ENCODE results near the gene MEIS1.
"Not testable (repeated sequence)": the region's sequence is repeated elsewhere in the genome, so short reads cannot be mapped to it uniquely, and the experiment has no call there.

Gene MEIS1

GRCh38 chr2:66434679-66435548, at the start of gene MEIS1:
Gene MEIS1 (plus strand): TSS chr2:66435125. CDS start chr2:66435857, 732 bp downstream.
- DNase-seq (ENCODE audit: low read depth) = peak; percentile 94
- in situ Hi-C loops (cut with HindIII; ENCODE audit: low sequenced_read_pairs) = loop anchor here (25.0 kb wide), 2 partner anchors 427 to 1602 kb away; no protein-coding TSS in a partner anchor
- no peak for TF ChIP-seq CTCF (IDR thresholded peaks at IDR 0.05; ENCODE audit: low read depth, low read length, missing control alignments)
- peak within 1 kb of the TSS; percentile 70 for H3K4me3 ChIP-seq (ENCODE audit: low read depth, low read length)

- no peak for DNase-seq (ENCODE audit: low read depth)
- H3K4me3 ChIP-seq (ENCODE audit: low read depth, low read length) = no peak overlapping the region
- in situ Hi-C loops (cut with HindIII; ENCODE audit: low sequenced_read_pairs) = no loop called here
- TF ChIP-seq CTCF (IDR thresholded peaks at IDR 0.05; ENCODE audit: low read depth, low read length, missing control alignments) = no peak
Observed at GRCh38 chr2:66387016-66387753, 47.7 kb upstream of the MEIS1 start.

GRCh38 chr2:66389651-66390131, 45.2 kb upstream of the MEIS1 start:
- in situ Hi-C loops (cut with HindIII; ENCODE audit: low sequenced_read_pairs) = no loop called here
- H3K4me3 ChIP-seq (ENCODE audit: low read depth, low read length) = no peak overlapping the region
- DNase-seq (ENCODE audit: low read depth) = no peak
- no peak for TF ChIP-seq CTCF (IDR thresholded peaks at IDR 0.05; ENCODE audit: low read depth, low read length, missing control alignments)

GRCh38 chr2:66390152-66390551, 44.8 kb upstream of the MEIS1 start:
- TF ChIP-seq CTCF (IDR thresholded peaks at IDR 0.05; ENCODE audit: low read depth, low read length, missing control alignments) = no peak
- H3K4me3 ChIP-seq (ENCODE audit: low read depth, low read length) = no peak overlapping the region
- DNase-seq (ENCODE audit: low read depth) = no peak
- in situ Hi-C loops (cut with HindIII; ENCODE audit: low sequenced_read_pairs) = no loop called here

GRCh38 chr2:66390811-66391210, 44.1 kb upstream of the MEIS1 start:
- no peak overlapping the region for H3K4me3 ChIP-seq (ENCODE audit: low read depth, low read length)
- DNase-seq (ENCODE audit: low read depth) = no peak
- TF ChIP-seq CTCF (IDR thresholded peaks at IDR 0.05; ENCODE audit: low read depth, low read length, missing control alignments) = no peak
- in situ Hi-C loops (cut with HindIII; ENCODE audit: low sequenced_read_pairs) = no loop called here

- DNase-seq (ENCODE audit: low read depth); H3K4me3 ChIP-seq (ENCODE audit: low read depth, low read length); in situ Hi-C loops (cut with HindIII; ENCODE audit: low sequenced_read_pairs): not testable (repeated sequence)
Observed at GRCh38 chr2:66391240-66391639, 43.7 kb upstream of the MEIS1 start.
